NCI-H1105 treated with DMSO at 0.1 percent for 48 hours (cell line): ENCODE measurements around the gene UGT1A9.
"Not testable (repeated sequence)": the region's sequence is repeated elsewhere in the genome, so short reads cannot be mapped to it uniquely, and the experiment has no call there.

Experiments used
- DNase-seq: peaks from one replicate; lab custom pipeline; 2025; lab: John Stamatoyannopoulos, UW

The UGT1A9 gene

GRCh38 chr2:233671290-233672161 is at the start of gene UGT1A9:
UGT1A9 (plus strand) TSS chr2:233671898; CDS start chr2:233671935, 37 bp downstream.
- DNase-seq: no peak

DNA sequence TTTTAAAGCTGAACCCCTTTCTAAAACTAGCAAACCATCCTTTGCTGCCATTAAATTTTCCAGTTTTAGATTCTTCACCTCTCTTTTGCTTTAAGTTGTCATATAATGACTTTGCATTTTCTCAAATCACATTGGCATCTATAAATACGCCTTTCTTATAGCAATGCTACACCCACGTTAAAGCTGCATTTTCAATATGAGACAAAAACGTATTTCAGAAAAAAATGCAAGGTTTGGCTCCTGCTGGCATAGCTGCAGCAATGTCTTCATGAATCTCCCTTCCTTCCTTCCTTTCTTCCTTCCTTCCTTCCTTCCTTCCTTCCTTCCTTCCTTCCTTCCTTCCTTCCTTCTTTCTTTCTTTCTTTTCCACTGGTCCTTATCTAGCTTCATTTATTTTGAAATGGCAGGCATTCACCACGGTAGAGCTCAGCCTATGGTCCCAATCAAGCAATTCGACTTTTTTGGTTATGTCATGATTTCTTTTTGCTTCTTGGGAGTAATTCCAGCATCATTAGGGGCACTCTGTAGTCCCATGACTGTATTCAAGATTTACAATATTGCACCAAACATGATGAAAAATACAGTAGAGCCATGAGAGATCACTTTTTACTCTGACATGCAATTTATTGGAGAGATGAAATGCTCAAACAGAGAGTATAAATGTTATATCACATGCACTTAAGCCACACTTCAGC is 44.2 kb upstream of the UGT1A9 start:
- DNase-seq: no peak

DNA sequence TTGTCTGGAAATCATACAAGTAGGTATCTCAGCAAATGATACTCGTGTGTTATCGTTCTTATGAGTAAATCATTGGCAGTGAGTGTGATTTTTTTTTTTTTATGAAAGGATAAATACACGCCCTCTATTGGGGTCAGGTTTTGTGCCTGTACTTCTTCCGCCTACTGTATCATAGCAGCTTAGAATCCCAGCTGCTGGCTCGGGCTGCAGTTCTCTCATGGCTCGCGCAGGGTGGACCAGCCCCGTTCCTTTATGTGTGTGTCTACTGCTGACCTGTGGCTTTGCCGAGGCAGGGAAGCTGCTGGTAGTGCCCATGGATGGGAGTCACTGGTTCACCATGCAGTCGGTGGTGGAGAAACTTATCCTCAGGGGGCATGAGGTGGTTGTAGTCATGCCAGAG is 35.4 kb upstream of the UGT1A9 start, which contains the start of gene UGT1A10:
UGT1A10 (plus strand) TSS at position 143 of the 400 bp plus-strand sequence; CDS start at position 218, 75 bp downstream.
- DNase-seq: not testable (repeated sequence)

DNA sequence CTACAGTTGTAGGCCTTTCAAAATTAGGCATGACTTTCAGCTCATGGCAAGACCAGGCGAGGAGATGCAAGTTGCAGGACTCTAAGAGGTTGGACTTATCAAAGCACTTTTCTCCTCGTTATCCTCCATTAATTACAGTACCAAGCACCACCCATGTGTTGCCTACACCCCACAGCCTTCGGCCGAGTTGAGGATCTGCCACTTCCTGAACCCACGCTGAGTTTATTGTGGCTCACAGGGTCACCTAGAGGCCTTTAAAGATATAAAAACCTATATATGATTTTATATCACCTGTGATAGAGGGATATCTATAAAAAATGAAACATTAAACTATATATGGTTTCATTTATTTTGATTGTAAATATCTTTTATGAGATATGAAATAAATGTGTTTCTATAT is 32.9 kb upstream of the UGT1A9 start:
- DNase-seq: no peak

DNA sequence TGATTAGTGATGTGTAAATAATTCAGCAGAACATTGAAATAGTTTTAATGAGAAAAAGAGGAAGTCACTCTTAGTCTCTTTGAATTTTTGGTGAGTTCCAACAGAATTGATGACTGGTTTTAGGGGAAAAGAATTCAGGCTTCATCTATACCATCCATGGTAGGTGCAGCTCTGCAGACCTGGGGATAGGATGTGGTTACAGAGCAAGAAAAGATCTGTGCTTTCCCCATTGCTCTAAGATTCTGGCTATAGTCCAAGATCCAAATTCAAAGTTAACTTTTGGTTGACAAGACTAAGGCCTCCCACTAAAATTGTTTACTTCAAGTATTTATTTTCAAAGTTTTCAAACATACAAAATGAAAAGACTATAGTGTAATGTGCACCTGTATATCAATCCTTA is 31.8 kb upstream of the UGT1A9 start:
- no peak for DNase-seq

- DNase-seq: no peak
These were observed 28.6 kb upstream of the UGT1A9 start for GRCh38 chr2:233643128-233643527.

DNA sequence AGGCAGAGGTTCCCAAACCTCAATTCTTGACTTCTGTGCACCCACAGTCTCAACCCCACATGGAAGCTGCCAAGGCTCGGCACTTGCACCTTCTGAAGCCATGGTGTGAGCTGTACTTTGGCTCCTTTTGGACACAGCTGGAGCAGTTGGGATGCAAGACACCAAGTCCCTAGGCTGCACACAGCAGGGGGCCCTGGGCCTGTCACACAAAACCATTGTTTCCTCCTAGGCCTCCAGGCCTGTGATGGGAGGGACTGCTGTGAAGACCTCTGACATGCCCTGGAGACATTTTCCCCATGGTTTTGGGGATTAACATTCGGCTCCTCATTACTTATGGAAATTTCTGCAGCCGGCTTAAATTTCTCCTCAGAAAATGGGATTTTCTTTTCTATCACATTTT is 25.7 kb upstream of the UGT1A9 start:
- not testable (repeated sequence) for DNase-seq

GRCh38 chr2:233650981-233651380 is 20.7 kb upstream of the UGT1A9 start:
- DNase-seq: no peak

GRCh38 chr2:233651430-233651829 is 20.3 kb upstream of the UGT1A9 start:
- no peak for DNase-seq

- DNase-seq: no peak
These were observed 17.2 kb upstream of the UGT1A9 start for GRCh38 chr2:233654501-233654900.

DNA sequence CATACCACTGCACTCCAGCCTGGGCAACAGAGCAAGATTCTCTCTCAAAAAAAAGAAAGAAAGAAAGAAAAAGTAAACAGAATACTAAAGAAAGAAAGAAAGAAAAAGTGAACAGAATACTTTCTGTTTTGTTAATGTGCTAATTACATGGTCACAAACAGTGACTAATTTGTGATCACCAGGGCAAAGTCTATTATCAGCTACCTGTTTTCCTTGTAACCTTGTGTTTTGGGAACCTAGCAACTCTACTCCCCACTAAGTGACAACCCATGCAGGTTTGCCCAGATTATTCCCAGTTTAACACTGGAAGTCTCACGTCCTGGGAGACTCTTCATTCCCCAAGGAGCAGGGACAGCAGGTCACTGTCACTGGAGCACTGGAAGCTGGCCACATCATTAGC is 16.7 kb upstream of the UGT1A9 start:
- no peak for DNase-seq

- not testable (repeated sequence) for DNase-seq
These were observed 15.8 kb upstream of the UGT1A9 start for GRCh38 chr2:233655943-233656342.

GRCh38 chr2:233656443-233656842 is 15.3 kb upstream of the UGT1A9 start:
- DNase-seq: no peak

DNA sequence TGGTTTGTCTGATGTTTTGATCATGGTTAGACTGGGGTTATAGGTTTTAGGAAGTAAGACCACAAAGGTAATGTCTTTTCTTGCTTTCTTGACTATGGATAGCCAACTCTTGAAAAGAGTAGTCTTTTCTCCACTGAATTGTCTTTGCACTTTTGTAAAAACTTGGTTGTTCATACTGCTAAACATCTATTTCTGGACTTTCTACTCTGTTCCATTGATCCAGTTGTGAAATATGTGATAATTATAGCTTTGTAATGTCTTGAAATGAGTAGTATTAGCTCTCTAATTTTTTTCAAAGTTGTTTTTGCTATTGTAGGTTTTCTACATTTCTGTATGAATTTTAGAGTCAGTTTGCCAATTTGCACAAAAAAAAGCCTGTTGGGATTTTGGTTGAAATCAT is 13.1 kb upstream of the UGT1A9 start:
- DNase-seq: no peak

- no peak for DNase-seq
These were observed 7.8 kb upstream of the UGT1A9 start for GRCh38 chr2:233663911-233664310.

GRCh38 chr2:233668605-233669260 is 3.0 kb upstream of the UGT1A9 start:
- DNase-seq: no peak

DNA sequence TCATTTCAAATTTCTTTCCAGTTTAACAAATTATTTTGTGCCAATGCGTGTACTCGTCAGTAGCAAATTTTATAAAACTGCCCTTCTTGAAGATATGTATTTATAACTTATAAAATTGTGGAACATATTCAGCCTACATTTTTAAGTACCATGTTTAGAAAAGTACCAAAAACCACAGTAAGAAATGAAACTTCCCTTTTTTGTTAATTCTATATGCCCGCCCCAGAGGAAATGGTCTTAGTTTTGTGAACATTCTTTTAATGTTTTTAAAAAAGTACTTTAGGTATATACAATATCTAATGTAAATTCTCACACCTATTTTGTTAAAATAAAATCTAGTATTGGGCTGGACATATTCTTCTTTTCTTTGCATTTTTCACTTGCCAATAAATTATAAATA is 1.2 kb downstream of the UGT1A9 start:
- DNase-seq: no peak

DNA sequence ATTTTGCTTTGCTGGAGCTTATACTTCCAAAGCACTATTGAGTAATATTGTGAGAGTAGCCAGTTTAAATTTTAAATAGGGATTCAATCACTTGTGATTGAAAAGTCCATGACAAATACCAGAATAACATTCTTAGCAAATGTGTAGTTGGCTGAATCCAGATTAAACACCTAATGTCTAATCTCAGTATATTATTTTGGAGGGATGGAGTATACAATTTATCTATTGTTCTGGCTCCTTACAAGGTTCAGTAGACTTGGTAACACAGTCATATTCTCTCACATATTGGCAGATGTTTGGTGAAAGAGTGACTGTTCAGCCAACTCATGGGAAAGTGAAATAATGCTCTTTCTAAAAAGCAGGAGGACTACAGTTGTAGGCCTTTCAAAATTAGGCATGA is 2.2 kb downstream of the UGT1A9 start:
- no peak for DNase-seq

GRCh38 chr2:233674314-233674713 is 2.6 kb downstream of the UGT1A9 start:
- no peak for DNase-seq

GRCh38 chr2:233674995-233675394 is 3.3 kb downstream of the UGT1A9 start:
- peak; percentile 15 for DNase-seq

GRCh38 chr2:233676046-233676445 is 4.3 kb downstream of the UGT1A9 start:
- DNase-seq: no peak

- DNase-seq: no peak
These were observed 7.5 kb downstream of the UGT1A9 start for GRCh38 chr2:233679196-233679595.
